PC-3 (cell line): ENCODE results near the gene ZNF136. TPM values are rescaled to one million over a fixed set of nuclear protein-coding genes. Genes with fewer than 3 reads are reported as not detected.

Experiments used
- ATAC-seq: fragments of 200-7000 bp; cut with Tn5 transposase; 2 replicates; pipeline ENCODE4 v1.9.1; 2020; ENCODE audit warnings: mild to moderate bottlenecking, moderate library complexity
- BruUV-seq: library from RNA; stranded (reverse); fragments of 400-500 nt; replicated peaks from 2 replicates; lab custom pipeline; 2021; lab: Mats Ljungman, UMichigan
- CTCF ChIA-PET: fragments of 300-600 bp; sonication (Branson Sonifier 250); formaldehyde crosslinking; loops from one replicate; lab custom pipeline; 2022; ENCODE audit warnings: antibody characterized with exemption; lab: Charles Lee
- POLR2A ChIA-PET: fragments of 300-600 bp; sonication (Branson Sonifier 250); formaldehyde crosslinking; loops from one replicate; lab custom pipeline; 2022; ENCODE audit warnings: antibody characterized with exemption; ENCODE audit not compliant: unreplicated experiment; lab: Charles Lee
- DNase-seq: peaks from one replicate; pipeline ENCODE4 v3.0.0-alpha.2; 2015
- H2AFZ ChIP-seq: fragments of 300-600 bp; sonication (generic); 2 replicates; pipeline ENCODE4 v1.6.0; 2016; ENCODE audit warnings: antibody characterized with exemption, low read length
- H3F3A ChIP-seq: fragments of 300-600 bp; sonication (generic); one replicate; pipeline ENCODE4 v1.6.0; 2017; ENCODE audit warnings: antibody characterized with exemption, low read length, control low read depth, mild to moderate bottlenecking; ENCODE audit not compliant: unreplicated experiment
- H3K27ac ChIP-seq: fragments of 300-600 bp; sonication (generic); 2 replicates; pipeline ENCODE4 v1.5.1; 2016; ENCODE audit warnings: mild to moderate bottlenecking, low read length
- H3K27me3 ChIP-seq: fragments of 300-600 bp; sonication (generic); 2 replicates; pipeline ENCODE4 v1.6.1; 2016; ENCODE audit warnings: low read length, mixed read lengths
- H3K36me3 ChIP-seq: fragments of 300-600 bp; sonication (generic); 2 replicates; pipeline ENCODE4 v1.6.1; 2016; ENCODE audit warnings: low read depth, mixed run types, low read length, mixed read lengths
- H3K4me1 ChIP-seq: fragments of 300-600 bp; sonication (generic); 2 replicates; pipeline ENCODE4 v1.5.1; 2016; ENCODE audit warnings: low read length; ENCODE audit not compliant: insufficient read depth
- H3K4me2 ChIP-seq: fragments of 300-600 bp; sonication (generic); 2 replicates; pipeline ENCODE4 v1.6.0; 2016; ENCODE audit warnings: low read length
- H3K4me3 ChIP-seq: fragments of 300-600 bp; sonication (generic); 2 replicates; pipeline ENCODE4 v1.5.1; 2016; ENCODE audit warnings: mild to moderate bottlenecking, low read length, mixed read lengths
- H3K79me2 ChIP-seq: fragments of 300-600 bp; sonication (generic); 2 replicates; pipeline ENCODE4 v1.6.1; 2017; ENCODE audit warnings: low read length, mixed read lengths
- H3K9ac ChIP-seq: fragments of 300-600 bp; sonication (generic); 2 replicates; pipeline ENCODE4 v1.6.0; 2016; ENCODE audit warnings: mild to moderate bottlenecking, low read length
- H3K9me2 ChIP-seq: fragments of 300-600 bp; sonication (generic); replicated peaks from 2 replicates; pipeline ENCODE4 v1.6.1; 2016; ENCODE audit warnings: mixed run types, low read length, mixed read lengths
- H3K9me3 ChIP-seq: fragments of 300-600 bp; sonication (generic); 2 replicates; pipeline ENCODE4 v1.6.1; 2016; ENCODE audit warnings: low read length, mixed read lengths
- H4K20me1 ChIP-seq: fragments of 300-600 bp; sonication (generic); 2 replicates; pipeline ENCODE4 v1.6.1; 2016; ENCODE audit warnings: low read length, mixed read lengths
- EZH2 ChIP-seq: fragments of 300-600 bp; sonication (generic); IDR thresholded peaks from one replicate; pipeline ENCODE4 v1.6.1; 2017; ENCODE audit warnings: antibody characterized with exemption, mild to moderate bottlenecking, low read length; ENCODE audit not compliant: unreplicated experiment
- EZH2phosphoT487 ChIP-seq: fragments of 300-600 bp; sonication (generic); IDR thresholded peaks from 2 replicates; pipeline ENCODE4 v1.6.1; 2018; ENCODE audit warnings: mild to moderate bottlenecking, antibody characterized with exemption, low read length, borderline replicate concordance
- intact Hi-C: fragments of 100-400 bp; cut with micrococcal nuclease; formaldehyde crosslinking; loops from 2 replicates; pipeline ENCODE4 v1.9.0; 2023
- total RNA-seq: library from RNA; depleted of rRNA; stranded (reverse); fragments of >200 nt; gene quantifications from 2 replicates; pipeline ENCODE4 v1.2.3, GENCODE V29; 2014
- TF ChIP-seq, protein P1 (sequence below): fragments of 300-600 bp; sonication (generic); conservative IDR thresholded peaks from 2 replicates; pipeline ENCODE4 v1.5.1; 2017; ENCODE audit warnings: antibody characterized with exemption, low read depth, mild to moderate bottlenecking, low read length

ZNF136 gene
- total RNA-seq, 1 experiment from 2014 or later, result 7.9 TPM

GRCh38 chr19:12133069-12133468, 29.8 kb upstream of the ZNF136 start:
- POLR2A ChIA-PET, result no interaction called here
- no peak for DNase-seq

GRCh38 chr19:12137221-12137940, 25.5 kb upstream of the ZNF136 start:
- intact Hi-C loops, result no loop called here
- DNase-seq, result peak; percentile 17
- no peaks in the 10 kb centered on the region for H3K9me2 ChIP-seq
- H2AFZ ChIP-seq, result no peak overlapping the region
- H3F3A ChIP-seq, result no peaks in the 10 kb centered on the region
- POLR2A ChIA-PET, result no interaction called here
- H3K36me3 ChIP-seq, result peaks cover 60% of the 10 kb centered on the region
- H3K27me3 ChIP-seq, result no peaks in the 10 kb centered on the region
- CTCF ChIA-PET, result no interaction called here
- no TSS peak for BruUV-seq
- no peak overlapping the region for H3K9ac ChIP-seq
- H3K79me2 ChIP-seq, result peaks cover 29% of the 10 kb centered on the region
- H3K4me2 ChIP-seq, result no peak overlapping the region
- ATAC-seq, result no peak
- no peak overlapping the region for H3K4me3 ChIP-seq
- peaks cover 29% of the 10 kb centered on the region for H3K9me3 ChIP-seq
- H3K4me1 ChIP-seq, result peaks cover 14% of the 10 kb centered on the region
- H4K20me1 ChIP-seq, result no peaks in the 10 kb centered on the region
- H3K27ac ChIP-seq, result no peak overlapping the region
- TF ChIP-seq EZH2phosphoT487 (no peak), EZH2 (no peak)
- TF ChIP-seq, protein P1, sequence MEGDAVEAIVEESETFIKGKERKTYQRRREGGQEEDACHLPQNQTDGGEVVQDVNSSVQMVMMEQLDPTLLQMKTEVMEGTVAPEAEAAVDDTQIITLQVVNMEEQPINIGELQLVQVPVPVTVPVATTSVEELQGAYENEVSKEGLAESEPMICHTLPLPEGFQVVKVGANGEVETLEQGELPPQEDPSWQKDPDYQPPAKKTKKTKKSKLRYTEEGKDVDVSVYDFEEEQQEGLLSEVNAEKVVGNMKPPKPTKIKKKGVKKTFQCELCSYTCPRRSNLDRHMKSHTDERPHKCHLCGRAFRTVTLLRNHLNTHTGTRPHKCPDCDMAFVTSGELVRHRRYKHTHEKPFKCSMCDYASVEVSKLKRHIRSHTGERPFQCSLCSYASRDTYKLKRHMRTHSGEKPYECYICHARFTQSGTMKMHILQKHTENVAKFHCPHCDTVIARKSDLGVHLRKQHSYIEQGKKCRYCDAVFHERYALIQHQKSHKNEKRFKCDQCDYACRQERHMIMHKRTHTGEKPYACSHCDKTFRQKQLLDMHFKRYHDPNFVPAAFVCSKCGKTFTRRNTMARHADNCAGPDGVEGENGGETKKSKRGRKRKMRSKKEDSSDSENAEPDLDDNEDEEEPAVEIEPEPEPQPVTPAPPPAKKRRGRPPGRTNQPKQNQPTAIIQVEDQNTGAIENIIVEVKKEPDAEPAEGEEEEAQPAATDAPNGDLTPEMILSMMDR, result peak; percentile 45

More at GRCh38 chr19:12133069-12133468, 29.8 kb upstream of the ZNF136 start:
- Histone ChIP-seq H3K4me2 (no peak overlapping the region), H3K27me3 (no peaks in the 10 kb centered on the region), H3K9me3 (peaks cover 46% of the 10 kb centered on the region), H3K36me3 (peaks cover 73% of the 10 kb centered on the region), H3F3A (no peaks in the 10 kb centered on the region), H3K27ac (no peak overlapping the region), H3K4me3 (peak overlapping the region; percentile 12; the same call in 1 of the 2 replicates), H3K79me2 (peaks cover 9% of the 10 kb centered on the region), H4K20me1 (no peaks in the 10 kb centered on the region), H3K4me1 (no peaks in the 10 kb centered on the region), H3K9me2 (no peaks in the 10 kb centered on the region), H3K9ac (no peak overlapping the region), H2AFZ (no peak overlapping the region)
- no peak for ATAC-seq
- CTCF ChIA-PET, result no interaction called here
- intact Hi-C loops, result no loop called here
- no TSS peak for BruUV-seq
- TF ChIP-seq EZH2, result no peak
- TF ChIP-seq, protein P1, result no peak
- TF ChIP-seq EZH2phosphoT487, result no peak

GRCh38 chr19:12139269-12139668, 23.6 kb upstream of the ZNF136 start:
- H3F3A ChIP-seq, result no peaks in the 10 kb centered on the region
- peaks cover 12% of the 10 kb centered on the region for H3K9me3 ChIP-seq
- H4K20me1 ChIP-seq, result no peaks in the 10 kb centered on the region
- no TSS peak for BruUV-seq
- peaks cover 29% of the 10 kb centered on the region for H3K79me2 ChIP-seq
- DNase-seq (peak; percentile 35), ATAC-seq (no peak)
- peak overlapping the region; percentile 98 for H2AFZ ChIP-seq
- no peak overlapping the region for H3K27ac ChIP-seq
- peaks cover 14% of the 10 kb centered on the region for H3K4me1 ChIP-seq
- no peak for TF ChIP-seq EZH2phosphoT487
- TF ChIP-seq EZH2, result no peak
- TF ChIP-seq, protein P1, result no peak
- peak overlapping the region; percentile 95 for H3K4me3 ChIP-seq
- H3K9me2 ChIP-seq, result no peaks in the 10 kb centered on the region
- peak overlapping the region; percentile 94 for H3K4me2 ChIP-seq
- peak overlapping the region; percentile 73 for H3K9ac ChIP-seq
- intact Hi-C loops, result no loop called here
- peaks cover 47% of the 10 kb centered on the region for H3K36me3 ChIP-seq
- POLR2A ChIA-PET, result no interaction called here
- H3K27me3 ChIP-seq, result no peaks in the 10 kb centered on the region
- CTCF ChIA-PET, result no interaction called here
